Omental fat pad (tissue), 4 donors: ENCODE results near the gene PALB2. TPM values are rescaled to one million over a fixed set of nuclear protein-coding genes. Genes with fewer than 3 reads are reported as not detected.
"Not testable (repeated sequence)": the region's sequence is repeated elsewhere in the genome, so short reads cannot be mapped to it uniquely, and the experiment has no call there.

ENCODE experiments used
- ATAC-seq: fragments of 150-250 bp; one replicate; pipeline ENCODE4 v1.9.1; 2016; ENCODE audit warnings: mild to moderate bottlenecking, moderate library complexity; ENCODE audit not compliant: low FRiP score
- DNase-seq: peaks from one replicate; pipeline ENCODE4 v3.0.0-alpha.2; 2019; ENCODE audit warnings: low spot score
- total RNA-seq, 4 donors: library from RNA; depleted of rRNA; stranded (reverse); fragments of >200 nt; gene quantifications; one replicate each; pipeline ENCODE4 v1.1.0, GENCODE V29; 2016
- TF ChIP-seq, protein P1 (sequence below), 3 donors: fragments of 450-650 bp; IDR thresholded peaks; one replicate each; pipeline ENCODE4 v1.5.1; 2016 to 2017; ENCODE audit warnings: antibody characterized with exemption in 3 of 3, mild to moderate bottlenecking in 3 of 3, moderate library complexity in 2 of 3

The PALB2 gene
- total RNA-seq, 4 donors from 2014 or later = 6.3 to 13.8 (median 11.9) TPM

DNA sequence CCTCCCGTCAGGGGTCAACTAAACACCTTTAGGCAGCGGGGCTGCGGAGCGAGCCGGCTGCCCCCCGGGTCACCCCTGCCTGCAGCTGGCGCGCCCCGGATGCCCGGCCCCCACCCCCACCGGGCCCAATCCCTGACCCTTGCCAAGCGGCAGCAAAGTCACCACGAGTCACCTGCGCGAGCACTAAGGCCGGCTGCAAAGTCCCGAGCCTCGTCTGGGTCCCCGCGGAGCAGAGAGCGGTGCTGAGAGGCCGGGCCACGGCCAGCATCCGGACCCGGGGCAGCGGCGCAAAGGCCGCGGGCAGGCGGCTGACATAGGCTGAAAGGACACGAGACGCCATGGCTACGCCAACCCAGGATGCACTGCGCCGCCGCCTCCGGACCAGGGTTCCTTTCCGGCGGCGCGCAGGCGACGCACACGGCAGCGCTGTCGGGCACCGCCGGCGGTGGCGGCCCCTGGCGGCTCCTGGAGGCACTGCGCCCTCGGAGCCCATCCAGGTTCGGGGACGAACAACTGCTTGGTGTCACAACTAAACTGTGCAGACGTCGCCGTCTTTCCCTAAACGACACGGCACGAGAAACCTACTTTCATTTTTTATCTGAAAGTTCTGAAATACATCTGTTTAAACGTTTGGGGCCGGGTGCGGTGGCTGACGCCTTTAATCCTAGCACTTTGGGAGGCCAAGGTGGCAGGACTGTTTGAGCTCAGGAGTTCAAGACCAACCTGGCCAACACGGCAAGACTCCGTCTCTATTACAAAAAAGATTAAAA, 45.0 kb downstream of the PALB2 start, which contains the start of gene NDUFAB1:
NDUFAB1 (minus strand) TSS at position 366 of the 770 bp plus-strand sequence; CDS start at position 340, 26 bp downstream.
- DNase-seq (peak; percentile 62), ATAC-seq (peak; percentile 100)
- TF ChIP-seq, protein P1, sequence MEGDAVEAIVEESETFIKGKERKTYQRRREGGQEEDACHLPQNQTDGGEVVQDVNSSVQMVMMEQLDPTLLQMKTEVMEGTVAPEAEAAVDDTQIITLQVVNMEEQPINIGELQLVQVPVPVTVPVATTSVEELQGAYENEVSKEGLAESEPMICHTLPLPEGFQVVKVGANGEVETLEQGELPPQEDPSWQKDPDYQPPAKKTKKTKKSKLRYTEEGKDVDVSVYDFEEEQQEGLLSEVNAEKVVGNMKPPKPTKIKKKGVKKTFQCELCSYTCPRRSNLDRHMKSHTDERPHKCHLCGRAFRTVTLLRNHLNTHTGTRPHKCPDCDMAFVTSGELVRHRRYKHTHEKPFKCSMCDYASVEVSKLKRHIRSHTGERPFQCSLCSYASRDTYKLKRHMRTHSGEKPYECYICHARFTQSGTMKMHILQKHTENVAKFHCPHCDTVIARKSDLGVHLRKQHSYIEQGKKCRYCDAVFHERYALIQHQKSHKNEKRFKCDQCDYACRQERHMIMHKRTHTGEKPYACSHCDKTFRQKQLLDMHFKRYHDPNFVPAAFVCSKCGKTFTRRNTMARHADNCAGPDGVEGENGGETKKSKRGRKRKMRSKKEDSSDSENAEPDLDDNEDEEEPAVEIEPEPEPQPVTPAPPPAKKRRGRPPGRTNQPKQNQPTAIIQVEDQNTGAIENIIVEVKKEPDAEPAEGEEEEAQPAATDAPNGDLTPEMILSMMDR (IDR thresholded peaks at IDR 0.05) = peak in 2 of 3 donors; percentile 87 to 98

DNA sequence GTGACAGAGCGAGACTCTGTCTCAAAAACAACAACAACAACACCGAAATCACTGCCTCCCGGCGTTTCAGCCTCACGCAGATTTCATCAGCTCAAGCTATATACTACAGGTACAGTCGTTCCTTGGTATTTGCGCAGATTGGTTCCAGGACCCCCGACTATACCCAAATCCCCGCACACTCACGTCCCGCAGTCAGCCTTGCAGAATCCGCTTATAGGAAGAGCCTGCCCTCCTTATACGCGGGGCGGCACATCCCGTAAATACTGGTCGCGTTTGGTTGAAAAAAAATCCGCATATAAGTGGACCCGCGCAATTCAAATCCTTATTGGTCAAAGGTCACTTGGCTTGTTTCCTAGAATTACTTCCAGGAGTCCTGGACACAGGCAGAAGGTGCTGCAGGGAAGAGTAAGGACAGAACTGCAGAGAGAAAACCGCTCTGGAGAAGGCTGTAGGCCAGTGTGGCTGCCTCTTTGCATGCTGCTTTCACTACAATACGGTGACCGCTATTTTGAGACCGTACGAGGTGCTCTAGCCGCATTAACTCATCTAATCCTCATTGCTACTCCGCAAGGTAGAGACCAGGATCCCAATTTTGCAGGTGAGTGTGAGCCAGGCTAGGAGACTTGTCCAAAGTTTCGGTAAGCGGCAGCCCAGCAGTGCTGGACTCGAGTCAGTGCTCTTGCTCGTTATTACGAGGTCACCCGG, 45.7 kb downstream of the PALB2 start:
- TF ChIP-seq, protein P1 (IDR thresholded peaks at IDR 0.05) = no peak
- DNase-seq (no peak), ATAC-seq (peak; percentile 52)

DNA sequence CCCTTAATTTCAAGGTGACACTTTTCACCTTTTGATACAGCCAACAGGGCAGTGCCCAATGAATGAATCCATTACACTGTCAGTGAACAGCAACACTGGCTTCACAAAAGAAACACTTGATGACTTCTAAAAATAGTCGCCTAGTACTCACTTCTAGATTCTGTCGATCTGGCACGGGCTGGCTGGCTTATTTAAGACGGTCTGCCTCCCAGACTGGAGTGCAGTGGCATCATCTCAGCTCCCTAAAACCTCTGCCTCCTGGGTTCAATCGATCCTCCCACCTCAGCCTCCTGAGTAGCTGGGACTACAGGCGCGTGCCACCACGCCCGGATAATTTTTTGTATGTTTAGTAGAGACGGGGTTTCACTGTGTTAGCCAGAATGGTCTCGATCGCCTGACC, 46.9 kb downstream of the PALB2 start:
- no peak for DNase-seq
- TF ChIP-seq, protein P1 (IDR thresholded peaks at IDR 0.05) = no peak
- ATAC-seq = no peak

DNA sequence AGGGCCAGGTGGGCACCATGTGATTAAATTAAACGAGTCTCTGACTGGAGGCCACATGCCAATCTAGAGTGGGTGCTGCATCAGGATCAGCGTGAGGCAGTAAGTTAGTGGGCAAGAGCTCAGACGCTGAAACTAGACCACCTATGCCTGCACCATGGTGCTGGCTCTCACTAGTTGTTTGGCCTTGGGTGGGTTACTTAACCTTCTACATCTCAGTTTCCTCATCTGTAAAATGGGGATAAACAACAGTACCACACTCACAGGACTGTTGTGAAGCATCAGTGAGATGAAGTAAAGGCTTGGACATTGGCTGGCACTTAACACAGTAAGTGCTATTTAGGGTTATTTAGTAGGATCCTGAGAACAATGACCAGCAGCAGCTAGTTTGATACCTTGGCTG, 50.9 kb downstream of the PALB2 start:
- no peak for ATAC-seq
- TF ChIP-seq, protein P1 (IDR thresholded peaks at IDR 0.05) = no peak

DNA sequence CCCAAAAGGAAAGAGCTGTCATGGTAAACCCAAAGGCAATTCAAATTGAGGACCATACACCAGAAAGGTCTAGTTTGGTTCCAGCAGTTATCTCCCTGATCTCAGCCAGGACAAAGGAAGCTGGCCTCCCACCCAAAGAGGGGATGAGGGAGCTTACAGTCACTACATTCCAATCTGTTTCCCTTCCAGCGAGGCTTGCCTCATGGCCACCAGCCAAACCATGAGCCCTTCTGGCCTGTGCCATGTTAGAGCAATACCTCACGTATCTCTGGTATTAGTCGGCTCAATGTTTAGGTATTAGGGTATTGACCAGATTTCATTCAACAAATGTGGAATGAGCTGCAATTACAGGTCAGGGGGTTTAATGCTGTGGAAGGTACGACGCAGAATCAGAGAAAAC, 53.4 kb downstream of the PALB2 start:
- ATAC-seq (no peak), DNase-seq (no peak)
- TF ChIP-seq, protein P1 (IDR thresholded peaks at IDR 0.05) = no peak

More for the DNA sequence above, 50.9 kb downstream of the PALB2 start:
- DNase-seq = no peak

DNA sequence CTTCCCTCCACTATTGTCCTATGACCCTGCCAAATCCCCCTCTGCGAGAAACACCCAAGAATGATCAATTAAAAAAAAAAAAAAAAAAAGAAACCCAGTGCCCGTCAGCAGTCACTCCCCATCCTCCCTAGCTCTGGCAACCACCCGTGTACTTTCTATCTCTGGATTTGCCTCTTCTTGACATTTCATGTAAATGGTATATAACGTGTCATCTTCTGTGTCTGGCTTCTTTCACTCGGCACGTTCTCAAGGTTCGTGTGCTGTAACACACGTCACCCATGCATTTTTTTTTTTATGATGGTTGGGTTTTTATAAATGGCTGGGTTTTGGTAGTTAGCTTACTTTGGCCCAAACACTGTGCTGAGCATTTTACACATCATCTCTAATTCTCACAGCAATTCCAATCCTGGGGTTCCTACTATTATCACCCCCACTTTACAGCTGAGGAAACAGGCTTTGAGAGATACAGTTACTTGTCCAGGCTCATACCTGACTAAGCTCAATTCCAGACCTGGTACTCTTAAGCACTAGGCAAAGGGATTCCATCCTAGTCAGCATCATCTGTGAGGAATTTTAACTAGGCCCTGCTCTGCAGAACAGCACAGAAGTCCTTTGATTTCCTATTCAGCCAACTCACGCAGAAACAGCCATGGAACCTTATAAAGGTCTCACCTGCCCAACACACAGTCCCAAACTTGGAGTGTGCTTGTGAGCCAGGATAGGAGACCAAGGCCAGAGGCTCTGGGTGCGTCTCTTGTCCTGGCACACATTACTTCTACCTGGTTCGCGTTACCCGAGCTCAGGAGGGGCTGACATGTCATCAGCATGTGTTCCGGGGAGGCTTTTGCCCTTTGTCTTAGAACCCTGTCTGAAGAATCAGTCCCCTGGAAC, 56.7 kb downstream of the PALB2 start:
- TF ChIP-seq, protein P1 (IDR thresholded peaks at IDR 0.05) = no peak
- ATAC-seq = no peak
- DNase-seq = no peak

DNA sequence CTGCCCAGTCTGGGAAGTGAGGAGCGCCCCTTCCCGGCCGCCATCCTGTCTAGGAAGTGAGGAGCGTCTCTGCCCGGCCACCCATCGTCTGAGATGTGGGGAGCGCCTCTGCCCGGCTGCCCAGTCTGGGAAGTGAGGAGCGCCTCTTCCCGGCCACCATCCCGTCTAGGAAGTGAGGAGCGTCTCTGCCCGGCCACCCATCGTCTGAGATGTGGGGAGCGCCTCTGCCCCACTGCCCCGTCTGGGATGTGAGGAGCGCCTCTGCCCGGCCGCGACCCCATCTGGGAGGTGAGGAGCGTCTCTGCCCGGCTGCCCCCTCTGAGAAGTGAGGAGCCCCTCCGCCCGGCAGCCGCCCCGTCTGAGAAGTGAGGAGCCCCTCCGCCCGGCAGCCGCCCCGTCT, 57.8 kb downstream of the PALB2 start:
- not testable (repeated sequence) for ATAC-seq, DNase-seq
